ENCODE measurements around the gene CCDC88A.

DNA sequence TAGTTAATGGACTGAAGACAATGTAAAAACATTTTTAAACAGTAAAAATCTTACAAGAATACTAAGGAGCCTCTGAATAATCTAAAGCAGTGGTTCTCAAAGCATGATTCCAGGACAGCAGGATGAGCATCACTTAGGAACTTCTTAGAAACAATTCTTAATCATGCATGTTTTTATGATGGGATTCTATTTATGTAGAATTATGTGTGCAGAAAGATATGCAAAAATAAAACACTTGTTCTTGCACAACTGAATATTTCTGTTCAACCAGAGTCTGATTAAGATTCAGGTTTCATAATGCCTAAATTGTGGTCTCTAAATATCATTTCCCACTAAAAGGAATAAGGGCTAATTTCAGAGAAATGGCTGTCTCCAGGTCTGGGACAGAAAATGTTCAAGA is 81.4 kb downstream of the CCDC88A start:
- TF ChIP-seq, protein P1, sequence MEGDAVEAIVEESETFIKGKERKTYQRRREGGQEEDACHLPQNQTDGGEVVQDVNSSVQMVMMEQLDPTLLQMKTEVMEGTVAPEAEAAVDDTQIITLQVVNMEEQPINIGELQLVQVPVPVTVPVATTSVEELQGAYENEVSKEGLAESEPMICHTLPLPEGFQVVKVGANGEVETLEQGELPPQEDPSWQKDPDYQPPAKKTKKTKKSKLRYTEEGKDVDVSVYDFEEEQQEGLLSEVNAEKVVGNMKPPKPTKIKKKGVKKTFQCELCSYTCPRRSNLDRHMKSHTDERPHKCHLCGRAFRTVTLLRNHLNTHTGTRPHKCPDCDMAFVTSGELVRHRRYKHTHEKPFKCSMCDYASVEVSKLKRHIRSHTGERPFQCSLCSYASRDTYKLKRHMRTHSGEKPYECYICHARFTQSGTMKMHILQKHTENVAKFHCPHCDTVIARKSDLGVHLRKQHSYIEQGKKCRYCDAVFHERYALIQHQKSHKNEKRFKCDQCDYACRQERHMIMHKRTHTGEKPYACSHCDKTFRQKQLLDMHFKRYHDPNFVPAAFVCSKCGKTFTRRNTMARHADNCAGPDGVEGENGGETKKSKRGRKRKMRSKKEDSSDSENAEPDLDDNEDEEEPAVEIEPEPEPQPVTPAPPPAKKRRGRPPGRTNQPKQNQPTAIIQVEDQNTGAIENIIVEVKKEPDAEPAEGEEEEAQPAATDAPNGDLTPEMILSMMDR (IDR thresholded peaks at IDR 0.05; ENCODE audit: poor library complexity): no peak
- no peak for TF ChIP-seq EZH2phosphoT487 (IDR thresholded peaks at IDR 0.05; ENCODE audit: low read depth, severe bottlenecking, unreplicated experiment)

All from hepatocyte (in vitro differentiated cells).